GM18511 (cell line): ENCODE results near the gene MFSD1.
"Not testable (repeated sequence)": the region's sequence is repeated elsewhere in the genome, so short reads cannot be mapped to it uniquely, and the experiment has no call there.

ENCODE experiments used
- ATAC-seq: cut with Tn5 transposase; IDR thresholded peaks from one replicate; pipeline ENCODE4 v1.9.1; 2021; ENCODE audit warnings: mild to moderate bottlenecking, moderate library complexity; ENCODE audit not compliant: unreplicated experiment

The MFSD1 gene

GRCh38 chr3:158775426-158776410, 26.1 kb upstream of the MFSD1 start:
- no peak for ATAC-seq

- ATAC-seq, result no peak
Measured at GRCh38 chr3:158776531-158776930, 25.3 kb upstream of the MFSD1 start.

GRCh38 chr3:158777161-158777873, 24.5 kb upstream of the MFSD1 start:
- no peak for ATAC-seq

GRCh38 chr3:158780766-158781165, 21.1 kb upstream of the MFSD1 start:
- no peak for ATAC-seq

- no peak for ATAC-seq
Measured at GRCh38 chr3:158781191-158781590, 20.7 kb upstream of the MFSD1 start.

GRCh38 chr3:158781849-158782248, 20.0 kb upstream of the MFSD1 start:
- ATAC-seq, result no peak

- ATAC-seq, result no peak
Measured at GRCh38 chr3:158782283-158782989, 19.4 kb upstream of the MFSD1 start.

- ATAC-seq, result no peak
Measured at GRCh38 chr3:158783051-158783450, 18.8 kb upstream of the MFSD1 start.

GRCh38 chr3:158785972-158786371, 15.9 kb upstream of the MFSD1 start:
- ATAC-seq, result no peak

- ATAC-seq, result no peak
Measured at GRCh38 chr3:158788446-158788845, 13.4 kb upstream of the MFSD1 start.

GRCh38 chr3:158789592-158789991, 12.3 kb upstream of the MFSD1 start:
- no peak for ATAC-seq

- ATAC-seq, result peak; percentile 80
Measured at GRCh38 chr3:158790901-158791589, 10.8 kb upstream of the MFSD1 start.

- not testable (repeated sequence) for ATAC-seq
Measured at GRCh38 chr3:158791590-158791920, 10.3 kb upstream of the MFSD1 start.

- ATAC-seq, result no peak
Measured at GRCh38 chr3:158792709-158793108, 9.1 kb upstream of the MFSD1 start.

GRCh38 chr3:158794206-158794605, 7.6 kb upstream of the MFSD1 start:
- no peak for ATAC-seq

GRCh38 chr3:158794936-158795518, 6.8 kb upstream of the MFSD1 start:
- ATAC-seq, result peak; percentile 63

GRCh38 chr3:158801201-158801600, 653 bp upstream of the MFSD1 start:
- no peak for ATAC-seq

- peak; percentile 40 for ATAC-seq
Measured at GRCh38 chr3:158802409-158803268, 785 bp downstream of the MFSD1 start.

GRCh38 chr3:158804441-158804840, 2.6 kb downstream of the MFSD1 start:
- no peak for ATAC-seq

- no peak for ATAC-seq
Measured at GRCh38 chr3:158808697-158809096, 6.8 kb downstream of the MFSD1 start.
